DOHH2 (cell line): ENCODE results near the gene GMDS.

Source experiments
- H3F3A ChIP-seq: fragments of 200-600 bp; sonication (generic), shearing (Covaris generic); 2 replicates; pipeline ENCODE4 v1.6.0; 2016; ENCODE audit warnings: antibody characterized with exemption, mild to moderate bottlenecking; ENCODE audit not compliant: control insufficient read depth, insufficient read depth
- H3K27ac ChIP-seq: fragments of 200-600 bp; sonication (generic); 2 replicates; pipeline ENCODE4 v1.5.1; 2014; ENCODE audit warnings: low read depth, mild to moderate bottlenecking, low read length, moderate library complexity
- H3K27me3 ChIP-seq: fragments of 200-600 bp; sonication (generic); 2 replicates; pipeline ENCODE4 v1.6.1; 2014; ENCODE audit warnings: mild to moderate bottlenecking, low read length, mixed read lengths; ENCODE audit not compliant: control insufficient read depth
- H3K36me3 ChIP-seq: fragments of 200-600 bp; sonication (generic); 2 replicates; pipeline ENCODE4 v1.6.1; 2014; ENCODE audit warnings: mild to moderate bottlenecking, low read length, moderate library complexity, mixed read lengths; ENCODE audit not compliant: control insufficient read depth
- H3K4me1 ChIP-seq: fragments of 200-600 bp; sonication (generic); 2 replicates; pipeline ENCODE4 v1.6.1; 2014; ENCODE audit warnings: mild to moderate bottlenecking, low read length, mixed read lengths; ENCODE audit not compliant: control insufficient read depth
- H3K4me2 ChIP-seq: fragments of 200-600 bp; sonication (generic); 2 replicates; pipeline ENCODE4 v1.6.0; 2014; ENCODE audit warnings: mild to moderate bottlenecking, low read length, moderate library complexity
- H3K4me3 ChIP-seq: fragments of 200-600 bp; sonication (generic); 2 replicates; pipeline ENCODE4 v1.5.1; 2014; ENCODE audit warnings: mild to moderate bottlenecking, low read length, mixed read lengths
- H3K79me2 ChIP-seq: fragments of 200-600 bp; sonication (generic); 2 replicates; pipeline ENCODE4 v1.6.1; 2014; ENCODE audit warnings: mild to moderate bottlenecking, low read length, mixed read lengths; ENCODE audit not compliant: control insufficient read depth
- H3K9me2 ChIP-seq: fragments of 200-600 bp; sonication (generic); replicated peaks from 2 replicates; pipeline ENCODE4 v1.6.1; 2014; ENCODE audit warnings: mild to moderate bottlenecking, low read length, mixed read lengths; ENCODE audit not compliant: control insufficient read depth
- H3K9me3 ChIP-seq: fragments of 200-600 bp; sonication (generic); 2 replicates; pipeline ENCODE4 v1.6.1; 2014; ENCODE audit warnings: antibody characterized with exemption, low read length, mixed read lengths; ENCODE audit not compliant: control insufficient read depth, insufficient read depth
- H4K20me1 ChIP-seq: fragments of 200-600 bp; sonication (generic); 2 replicates; pipeline ENCODE4 v1.6.0; 2014; ENCODE audit warnings: low read depth, mild to moderate bottlenecking, antibody characterized with exemption, low read length, moderate library complexity; ENCODE audit not compliant: control insufficient read depth, insufficient read depth
- EZH2phosphoT487 ChIP-seq: fragments of 200-600 bp; sonication (generic); IDR thresholded peaks from 2 replicates; pipeline ENCODE4 v1.6.1; 2017; ENCODE audit warnings: borderline replicate concordance, mild to moderate bottlenecking, antibody characterized with exemption, low read length, moderate library complexity, mixed read lengths
- TF ChIP-seq, protein P1 (sequence below): fragments of 200-600 bp; sonication (generic); IDR thresholded peaks from one replicate; pipeline ENCODE4 v1.5.1; 2014; ENCODE audit warnings: antibody characterized with exemption, mild to moderate bottlenecking, low read depth, low read length; ENCODE audit not compliant: poor library complexity, severe bottlenecking

Gene GMDS

DNA sequence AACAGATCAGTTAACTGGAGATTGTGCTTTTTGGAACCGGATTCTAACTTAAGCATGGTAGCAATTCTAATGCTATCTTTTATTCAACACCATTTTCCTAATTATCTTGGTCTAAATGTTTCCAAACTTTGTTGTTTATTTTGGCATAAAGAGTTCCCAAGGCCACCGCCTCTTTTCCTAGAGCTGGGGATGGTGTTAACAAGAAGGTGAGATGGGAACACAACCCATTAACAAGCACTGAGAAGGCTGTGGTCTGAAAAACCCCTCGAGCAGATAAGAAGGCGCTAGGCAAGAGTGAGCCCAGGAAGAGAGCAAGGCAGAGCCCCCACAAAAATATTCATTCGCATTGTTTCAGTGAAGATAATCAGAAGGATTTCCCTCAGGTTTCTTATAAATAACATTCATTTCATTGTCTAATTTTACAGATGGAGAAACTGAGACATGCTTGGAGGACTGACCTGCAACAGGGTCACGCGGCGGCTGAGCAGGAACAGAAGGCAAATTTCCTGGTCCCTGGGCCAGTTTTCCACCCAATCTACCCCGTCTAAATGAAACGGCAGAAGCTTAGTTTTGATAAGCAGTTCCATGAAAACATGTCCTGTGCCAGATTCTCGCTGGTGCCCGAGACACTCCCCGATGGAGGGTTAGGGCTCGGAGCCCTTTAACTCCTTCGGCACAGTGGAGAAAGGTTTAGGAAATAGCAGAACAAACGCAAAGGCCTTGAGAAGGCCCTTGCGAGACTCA is 480.1 kb downstream of the GMDS start:
- Histone ChIP-seq H3K27ac (no peak overlapping the region), H3K36me3 (no peaks in the 10 kb centered on the region), H3K4me3 (no peak overlapping the region), H3K9me2 (no peaks in the 10 kb centered on the region), H3K4me1 (peaks cover 10% of the 10 kb centered on the region), H4K20me1 (no peaks in the 10 kb centered on the region), H3F3A (no peaks in the 10 kb centered on the region), H3K9me3 (no peaks in the 10 kb centered on the region), H3K27me3 (no peaks in the 10 kb centered on the region), H3K79me2 (no peaks in the 10 kb centered on the region), H3K4me2 (no peak overlapping the region)
- no peak for TF ChIP-seq EZH2phosphoT487
- TF ChIP-seq, protein P1, sequence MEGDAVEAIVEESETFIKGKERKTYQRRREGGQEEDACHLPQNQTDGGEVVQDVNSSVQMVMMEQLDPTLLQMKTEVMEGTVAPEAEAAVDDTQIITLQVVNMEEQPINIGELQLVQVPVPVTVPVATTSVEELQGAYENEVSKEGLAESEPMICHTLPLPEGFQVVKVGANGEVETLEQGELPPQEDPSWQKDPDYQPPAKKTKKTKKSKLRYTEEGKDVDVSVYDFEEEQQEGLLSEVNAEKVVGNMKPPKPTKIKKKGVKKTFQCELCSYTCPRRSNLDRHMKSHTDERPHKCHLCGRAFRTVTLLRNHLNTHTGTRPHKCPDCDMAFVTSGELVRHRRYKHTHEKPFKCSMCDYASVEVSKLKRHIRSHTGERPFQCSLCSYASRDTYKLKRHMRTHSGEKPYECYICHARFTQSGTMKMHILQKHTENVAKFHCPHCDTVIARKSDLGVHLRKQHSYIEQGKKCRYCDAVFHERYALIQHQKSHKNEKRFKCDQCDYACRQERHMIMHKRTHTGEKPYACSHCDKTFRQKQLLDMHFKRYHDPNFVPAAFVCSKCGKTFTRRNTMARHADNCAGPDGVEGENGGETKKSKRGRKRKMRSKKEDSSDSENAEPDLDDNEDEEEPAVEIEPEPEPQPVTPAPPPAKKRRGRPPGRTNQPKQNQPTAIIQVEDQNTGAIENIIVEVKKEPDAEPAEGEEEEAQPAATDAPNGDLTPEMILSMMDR, result no peak

DNA sequence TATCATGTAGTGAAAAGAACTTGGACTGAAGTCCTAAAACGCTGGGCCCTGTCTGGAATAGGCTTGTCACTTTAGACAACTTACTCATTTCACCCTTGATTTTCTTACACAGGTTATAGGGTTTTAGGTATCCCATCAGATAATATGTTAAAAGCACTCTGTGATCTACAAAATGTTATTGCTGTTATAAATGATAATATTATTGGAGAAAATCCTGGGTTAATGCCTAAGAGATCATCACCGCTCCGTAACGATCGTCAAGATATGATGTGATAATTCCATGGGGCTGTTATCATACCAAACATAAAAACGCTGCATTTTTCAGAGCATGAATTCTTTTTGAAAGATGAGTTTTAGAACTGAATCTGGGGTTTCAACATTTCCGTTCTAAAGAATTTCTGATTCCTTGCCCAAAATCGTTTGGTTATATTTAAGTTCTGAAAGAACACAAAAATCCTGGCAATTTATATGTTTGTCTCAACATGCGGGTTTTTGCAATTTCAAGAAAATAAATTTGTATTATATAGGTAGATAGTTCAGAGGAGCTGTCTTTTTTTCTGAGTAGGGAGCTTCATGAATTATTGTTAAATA is 480.9 kb downstream of the GMDS start:
- no peaks in the 10 kb centered on the region for H3K9me2 ChIP-seq
- H4K20me1 ChIP-seq, result no peaks in the 10 kb centered on the region
- H3K4me3 ChIP-seq, result no peak overlapping the region
- TF ChIP-seq, protein P1, result no peak
- TF ChIP-seq EZH2phosphoT487, result no peak
- no peak overlapping the region for H3K27ac ChIP-seq
- H3K79me2 ChIP-seq, result no peaks in the 10 kb centered on the region
- H3K27me3 ChIP-seq, result no peaks in the 10 kb centered on the region
- H3F3A ChIP-seq, result no peaks in the 10 kb centered on the region
- no peak overlapping the region for H3K4me2 ChIP-seq
- H3K9me3 ChIP-seq, result no peaks in the 10 kb centered on the region
- no peaks in the 10 kb centered on the region for H3K36me3 ChIP-seq
- peaks cover 10% of the 10 kb centered on the region for H3K4me1 ChIP-seq

DNA sequence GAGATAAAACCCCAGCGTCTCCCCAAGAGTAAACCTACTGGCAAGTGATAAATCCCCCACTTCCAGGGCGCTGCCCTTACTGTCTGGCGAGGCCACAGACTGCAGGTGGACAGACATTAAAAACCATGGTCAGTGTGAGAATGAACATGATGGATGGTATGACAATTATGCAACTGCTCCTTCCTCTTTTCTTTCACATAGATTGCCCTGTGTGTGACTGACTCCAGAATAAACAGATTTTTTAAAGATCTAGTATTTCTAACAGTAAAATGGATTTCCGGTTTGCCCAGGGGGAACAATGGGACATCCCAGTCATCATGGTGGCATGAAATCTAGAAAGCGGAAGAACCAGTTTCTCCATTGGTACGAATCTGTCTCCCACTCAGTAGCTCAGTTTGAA is 482.0 kb downstream of the GMDS start:
- TF ChIP-seq, protein P1, result no peak
- no peak for TF ChIP-seq EZH2phosphoT487
- no peaks in the 10 kb centered on the region for H3F3A ChIP-seq
- H3K36me3 ChIP-seq, result no peaks in the 10 kb centered on the region
- H3K27ac ChIP-seq, result no peak overlapping the region
- no peaks in the 10 kb centered on the region for H4K20me1 ChIP-seq
- H3K4me3 ChIP-seq, result no peak overlapping the region
- H3K9me2 ChIP-seq, result no peaks in the 10 kb centered on the region
- H3K9me3 ChIP-seq, result no peaks in the 10 kb centered on the region
- no peaks in the 10 kb centered on the region for H3K79me2 ChIP-seq
- no peak overlapping the region for H3K4me2 ChIP-seq
- no peaks in the 10 kb centered on the region for H3K27me3 ChIP-seq
- H3K4me1 ChIP-seq, result peaks cover 6% of the 10 kb centered on the region
